Esophagus muscularis mucosa (tissue), 4 donors: ENCODE measurements around the gene NACAD.

Experiments
- CTCF ChIP-seq, 3 experiments: fragments of 200-600 bp in 2 of 3; fragments of 450-650 bp in 1 of 3; sonication (generic) in 2 of 3; IDR thresholded peaks; one replicate each; pipeline ENCODE4 v1.5.1; 2017 to 2019; ENCODE audit warnings: antibody characterized with exemption in 3 of 3, mild to moderate bottlenecking in 2 of 3, moderate library complexity in 1 of 3
- EP300 ChIP-seq: sonication (generic); formaldehyde crosslinking; IDR thresholded peaks from one replicate; pipeline ENCODE4 v1.6.1; 2017; ENCODE audit warnings: antibody characterized with exemption
- POLR2A ChIP-seq: fragments of 450-650 bp; IDR thresholded peaks from one replicate; pipeline ENCODE4 v1.6.1; 2017; ENCODE audit warnings: antibody characterized with exemption, moderate library complexity, mild to moderate bottlenecking, low read depth
- POLR2AphosphoS5 ChIP-seq, 2 donors: sonication (generic); formaldehyde crosslinking; IDR thresholded peaks; one replicate each; pipeline ENCODE4 v1.6.1; 2017; ENCODE audit warnings: antibody characterized with exemption in 2 of 2

- TF ChIP-seq CTCF (IDR thresholded peaks at IDR 0.05) (no peak), POLR2A (no peak), POLR2AphosphoS5 (IDR thresholded peaks at IDR 0.05) (no peak), EP300 (no peak)
Measured at GRCh38 chr7:45048748-45049147, 40.0 kb downstream of the NACAD start.
